ENCODE measurements around the gene LRRC10. TPM values are rescaled to one million over a fixed set of nuclear protein-coding genes. Genes with fewer than 3 reads are reported as not detected.

The LRRC10 gene
- polyA plus RNA-seq, 2 of the 4 experiments (the other 2 are of a cell fraction): not detected

GRCh38 chr12:69660164-69660863 is 49.6 kb upstream of the LRRC10 start (continued):
- no peak for TF ChIP-seq EHF (CRISPR knock-in tag; IDR thresholded peaks at IDR 0.05)
- no peak for TF ChIP-seq SMC3 (IDR thresholded peaks at IDR 0.05)

- no peak for TF ChIP-seq SMC3 (IDR thresholded peaks at IDR 0.05)
- no peak for TF ChIP-seq EHF (CRISPR knock-in tag; IDR thresholded peaks at IDR 0.05)
- TF ChIP-seq RAD21 (conservative IDR thresholded peaks at IDR 0.05 in 1 of 2, IDR thresholded peaks at IDR 0.05 in 1 of 2): no peak
- no peak for TF ChIP-seq CTCF (IDR thresholded peaks at IDR 0.05)
- TF ChIP-seq MAX (IDR thresholded peaks at IDR 0.05): no peak
- no peak for TF ChIP-seq MYC (IDR thresholded peaks at IDR 0.05; ENCODE audit: borderline replicate concordance, low read length)
- TF ChIP-seq RARB (CRISPR knock-in tag; IDR thresholded peaks at IDR 0.05): no peak
- TF ChIP-seq RFX5 (IDR thresholded peaks at IDR 0.05): no peak
- TF ChIP-seq TFCP2L1 (CRISPR knock-in tag; IDR thresholded peaks at IDR 0.05): no peak
- TF ChIP-seq FOSL2 (IDR thresholded peaks at IDR 0.05): no peak
- no peak for TF ChIP-seq FOSL2 (CRISPR knock-in tag; IDR thresholded peaks at IDR 0.05)
- no peak for TF ChIP-seq HOXB5 (CRISPR knock-in tag; IDR thresholded peaks at IDR 0.05)
- TF ChIP-seq HOXA7 (CRISPR knock-in tag; IDR thresholded peaks at IDR 0.05): no peak
- no peak for TF ChIP-seq JUNB (IDR thresholded peaks at IDR 0.05)
- FAIRE-seq (no peak), DNase-seq (ENCODE audit: low read depth in 1 of 2, low spot score in 1 of 2) (no peak), ATAC-seq (no peak)
- 11% methylated on average over 2 of the region's 2 CpGs for WGBS (ENCODE audit: missing lambda C conversion rate)
- CTCF ChIA-PET: interaction anchor here (1.4 kb wide), 1 partner anchor 19 kb away, joined by 3 read pairs; no protein-coding TSS in a partner anchor
- Histone ChIP-seq H3K9me3 (no peaks in the 10 kb centered on the region), H3K27ac (no peak overlapping the region), H3K4me2 (no peak overlapping the region), H3K4me1 (peaks cover 11% of the 10 kb centered on the region), H3K4me3 (no peak overlapping the region)
- POLR2A ChIA-PET: no interaction called here
These were observed 47.5 kb upstream of the LRRC10 start for GRCh38 chr12:69658203-69658602.

GRCh38 chr12:69657376-69658137 is 46.9 kb upstream of the LRRC10 start:
- Histone ChIP-seq H3K4me2 (no peak overlapping the region), H3K4me3 (no peak overlapping the region), H3K27ac (no peak overlapping the region), H3K4me1 (peaks cover 11% of the 10 kb centered on the region), H3K9me3 (no peaks in the 10 kb centered on the region)
- no peak for TF ChIP-seq POLR2A (IDR thresholded peaks at IDR 0.05; ENCODE audit: low read length)
- TF ChIP-seq NFE2L2 (conservative IDR thresholded peaks at IDR 0.05; ENCODE audit: low read length): 0 out of 2 replicates have a peak, but pooled peaks have one; percentile 3
- CTCF ChIA-PET: no interaction called here
- POLR2A ChIA-PET: no interaction called here
- DNase-seq (ENCODE audit: low read depth in 1 of 2, low spot score in 1 of 2) (peak in 1 of 2 experiments; percentile 26), ATAC-seq (peak in 1 of 2 experiments; percentile 41; a peak in 3 of 6 replicates), FAIRE-seq (no peak)
- 81% methylated on average over 9 of the region's 9 CpGs for WGBS (ENCODE audit: missing lambda C conversion rate)

- peak in 1 of 2 experiments; percentile 70; a peak in 3 of 6 replicates for ATAC-seq
- WGBS (ENCODE audit: missing lambda C conversion rate): 71% methylated on average over 11 of the region's 11 CpGs
- no peak for FAIRE-seq
- H3K4me2 ChIP-seq: peak overlapping the region; percentile 55
- H3K9me3 ChIP-seq: no peaks in the 10 kb centered on the region
- H3K4me3 ChIP-seq: no peak overlapping the region
- H3K4me1 ChIP-seq: peaks cover 11% of the 10 kb centered on the region
- POLR2A ChIA-PET: no interaction called here
- peak overlapping the region; percentile 45 to 61 for H3K27ac ChIP-seq
- CTCF ChIA-PET: interaction anchor here (1.1 to 3.2 kb wide), 4 partner anchors 8 to 64 kb away, joined by 3 to 22 read pairs (median 6); no protein-coding TSS in a partner anchor
- peak in 1 of 2 experiments; percentile 39 for DNase-seq (ENCODE audit: low read depth in 1 of 2, low spot score in 1 of 2)
- no peak for TF ChIP-seq ESRRA (IDR thresholded peaks at IDR 0.05; ENCODE audit: borderline replicate concordance, low read length)
- TF ChIP-seq PHF8 (IDR thresholded peaks at IDR 0.05; ENCODE audit: borderline replicate concordance, low read depth): no peak
- no peak for TF ChIP-seq KDM5A (IDR thresholded peaks at IDR 0.05)
- TF ChIP-seq REST (IDR thresholded peaks at IDR 0.05): no peak
- TF ChIP-seq KDM1A (IDR thresholded peaks at IDR 0.05; ENCODE audit: low read depth): no peak
- TF ChIP-seq POLR2A (IDR thresholded peaks at IDR 0.05; ENCODE audit: low read length): no peak
- no peak for TF ChIP-seq PBX3 (IDR thresholded peaks at IDR 0.05)
- TF ChIP-seq CHD2 (IDR thresholded peaks at IDR 0.05; ENCODE audit: low read length, partially characterized antibody): no peak
- no peak for TF ChIP-seq TFCP2L1 (CRISPR knock-in tag; IDR thresholded peaks at IDR 0.05)
These were observed 45.1 kb upstream of the LRRC10 start for GRCh38 chr12:69655616-69656340.
